Epithelial cell of umbilical artery (primary cell): Measurements from ENCODE around the gene RWDD4. TPM values are rescaled to one million over a fixed set of nuclear protein-coding genes. Genes with fewer than 3 reads are reported as not detected.

Source experiments
- total RNA-seq: library from RNA; depleted of rRNA; stranded (reverse); fragments of >200 nt; gene quantifications from 2 replicates; pipeline ENCODE4 v1.2.3, GENCODE V29; 2014

RWDD4 gene
- total RNA-seq = 20.5 and 24.3 TPM in 2 replicates

DNA sequence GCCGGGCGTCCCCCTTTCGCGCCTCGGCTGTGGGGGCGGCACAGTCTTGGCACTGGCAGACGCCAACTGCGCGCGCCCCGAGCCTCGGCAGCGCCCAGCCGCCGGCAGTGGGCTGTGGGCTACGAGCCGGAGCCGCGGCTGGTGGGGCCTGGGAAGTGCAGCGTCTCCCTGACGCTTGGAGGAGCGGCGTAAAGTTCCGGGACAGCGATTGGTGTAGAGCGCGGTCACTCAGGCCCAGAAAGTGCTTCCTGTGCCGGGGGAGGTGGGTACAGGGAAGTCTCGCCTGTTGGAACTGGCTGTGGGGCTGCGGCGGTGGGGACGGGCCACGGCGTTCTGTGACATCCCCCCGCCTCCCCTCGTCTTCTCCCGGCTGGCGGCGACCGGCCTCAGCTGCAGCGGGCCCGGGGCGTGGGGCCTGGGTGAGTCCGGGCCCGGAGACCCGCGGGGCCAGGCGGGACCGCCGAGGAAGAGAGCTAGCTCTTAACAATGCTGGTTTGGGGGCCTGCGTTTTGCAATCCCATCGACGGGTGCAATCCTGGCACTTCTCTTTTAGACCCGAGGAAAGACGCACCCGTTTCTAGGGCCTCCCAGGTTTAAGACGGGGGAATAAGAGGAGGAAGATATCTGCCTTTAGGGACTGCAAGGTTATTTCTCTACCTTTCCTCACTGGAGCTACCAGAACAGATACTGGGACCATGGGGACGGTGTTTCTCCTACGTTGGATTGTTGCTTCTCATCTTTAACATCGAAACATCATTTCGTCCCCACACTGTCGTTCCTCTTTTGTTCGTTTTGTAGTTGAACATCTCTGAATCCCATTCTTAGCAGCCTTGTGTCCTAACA is at the start of gene RWDD4, which contains the start of gene TRAPPC11:
Gene RWDD4, minus strand, starts transcription at position 157 of the 843 bp plus-strand sequence. CDS start 233 bp downstream, outside the sequence.
Gene TRAPPC11, plus strand, starts transcription at position 265 of the 843 bp plus-strand sequence. CDS start 4,575 bp downstream, outside the sequence.

Other genes starting within 250 kb of the RWDD4 start
- 15.9 and 23.7 TPM in 2 replicates for gene CDKN2AIP, start 214.5 kb downstream of the RWDD4 start, total RNA-seq
- 7.9 and 8.4 TPM in 2 replicates for gene ING2, start 154.1 kb downstream of the RWDD4 start, total RNA-seq
- 31.2 and 35.4 TPM in 2 replicates for gene TRAPPC11, start 108 bp upstream of the RWDD4 start, total RNA-seq
- under 0.01 TPM in 2 replicates for gene STOX2, start 246.1 kb upstream of the RWDD4 start, total RNA-seq